Upper lobe of right lung (tissue), 1 donor: ENCODE measurements around the gene GJC1. TPM values are rescaled to one million over a fixed set of nuclear protein-coding genes. Genes with fewer than 3 reads are reported as not detected.
"Not testable (repeated sequence)": the region's sequence is repeated elsewhere in the genome, so short reads cannot be mapped to it uniquely, and the experiment has no call there.

Experiments used
- ATAC-seq: fragments of 200-7000 bp; cut with Tn5 transposase; one replicate; pipeline ENCODE4 v1.9.1; 2020; ENCODE audit warnings: mild to moderate bottlenecking, moderate library complexity
- DNase-seq: peaks from one replicate; pipeline ENCODE4 v3.0.0-alpha.2; 2020
- H3K27ac ChIP-seq: fragments of 200-600 bp; one replicate; pipeline ENCODE4 v1.8.0; 2022
- H3K27me3 ChIP-seq: fragments of 200-600 bp; one replicate; pipeline ENCODE4 v1.8.0; 2022; ENCODE audit warnings: mild to moderate bottlenecking
- H3K36me3 ChIP-seq: fragments of 200-600 bp; one replicate; pipeline ENCODE4 v1.8.0; 2022
- H3K4me1 ChIP-seq: fragments of 200-600 bp; one replicate; pipeline ENCODE4 v1.8.0; 2022
- H3K4me3 ChIP-seq: fragments of 200-600 bp; one replicate; pipeline ENCODE4 v1.8.0; 2022; ENCODE audit warnings: mild to moderate bottlenecking
- H3K9me3 ChIP-seq: fragments of 200-600 bp; one replicate; pipeline ENCODE4 v1.8.0; 2022
- CTCF ChIP-seq: fragments of 200-600 bp; IDR thresholded peaks from one replicate; pipeline ENCODE4 v1.8.0; 2022; ENCODE audit warnings: antibody characterized with exemption
- intact Hi-C: fragments of 100-400 bp; cut with DNase I; formaldehyde crosslinking; loops from one replicate; pipeline ENCODE4 v1.11.0; 2022
- total RNA-seq: library from RNA; stranded (reverse); fragmentation: NEBNext Ultra II Directional; extraction: Animal tissue kit (Norgen Biotek cat#: 25700); gene quantifications from one replicate; pipeline ENCODE4 v1.2.1, GENCODE V29; 2021
- donor health status: DM: no; HTN: yes; CAD: no; lungs with severe emphysema.

Gene GJC1
- total RNA-seq, 1 donor from 2014 or later: 22.8 TPM

GRCh38 chr17:44759086-44759915, 70.8 kb downstream of the GJC1 start:
- ATAC-seq: peak; percentile 6

GRCh38 chr17:44758414-44759085, 71.5 kb downstream of the GJC1 start, which contains the start of gene ADAM11:
TSS of gene ADAM11 (plus strand) at chr17:44758988. CDS start at chr17:44759200, 212 bp downstream.
- peak; percentile 19 for ATAC-seq
- H3K9me3 ChIP-seq: no peaks in the 10 kb centered on the region
- H3K4me1 ChIP-seq: peaks cover 7% of the 10 kb centered on the region
- peaks cover 38% of the 10 kb centered on the region for H3K27me3 ChIP-seq
- H3K4me3 ChIP-seq: peak within 1 kb of the TSS; percentile 41
- intact Hi-C loops: no loop called here
- DNase-seq: peak; percentile 57
- TF ChIP-seq CTCF: no peak
- H3K27ac ChIP-seq: no peak within 1 kb of the TSS
- H3K36me3 ChIP-seq: no peaks in the 10 kb centered on the region

More at GRCh38 chr17:44759086-44759915, 70.8 kb downstream of the GJC1 start:
- H3K27me3 ChIP-seq: peaks cover 38% of the 10 kb centered on the region
- H3K36me3 ChIP-seq: no peaks in the 10 kb centered on the region
- peaks cover 7% of the 10 kb centered on the region for H3K4me1 ChIP-seq
- intact Hi-C loops: no loop called here
- H3K9me3 ChIP-seq: no peaks in the 10 kb centered on the region
- peak; percentile 65 for DNase-seq
- no peak for TF ChIP-seq CTCF
- H3K27ac ChIP-seq: no peak overlapping the region
- H3K4me3 ChIP-seq: peak overlapping the region; percentile 41

- Histone ChIP-seq H3K27me3 (peaks cover 38% of the 10 kb centered on the region), H3K4me3 (no peak overlapping the region), H3K9me3 (no peaks in the 10 kb centered on the region), H3K4me1 (peaks cover 7% of the 10 kb centered on the region), H3K36me3 (no peaks in the 10 kb centered on the region), H3K27ac (no peak overlapping the region)
- no peak for ATAC-seq
- DNase-seq: no peak
- TF ChIP-seq CTCF: no peak
- intact Hi-C loops: no loop called here
Observed at GRCh38 chr17:44757918-44758413, 72.1 kb downstream of the GJC1 start.

GRCh38 chr17:44757045-44757917, 72.8 kb downstream of the GJC1 start:
- no peak overlapping the region for H3K27ac ChIP-seq
- H3K27me3 ChIP-seq: peaks cover 38% of the 10 kb centered on the region
- no peak overlapping the region for H3K4me3 ChIP-seq
- peak; percentile 51 for DNase-seq
- peaks cover 7% of the 10 kb centered on the region for H3K4me1 ChIP-seq
- no peak for ATAC-seq
- no peaks in the 10 kb centered on the region for H3K9me3 ChIP-seq
- intact Hi-C loops: no loop called here
- no peaks in the 10 kb centered on the region for H3K36me3 ChIP-seq
- TF ChIP-seq CTCF: no peak

GRCh38 chr17:44755180-44755579, 74.9 kb downstream of the GJC1 start:
- H3K9me3 ChIP-seq, DNase-seq: not testable (repeated sequence)

More at GRCh38 chr17:44755180-44755579, 74.9 kb downstream of the GJC1 start:
- H3K4me1 ChIP-seq, H3K4me3 ChIP-seq, intact Hi-C loops, H3K27ac ChIP-seq, ATAC-seq, H3K36me3 ChIP-seq: not testable (repeated sequence)
- H3K27me3 ChIP-seq: peaks cover 25% of the 10 kb centered on the region
